ENCODE measurements around the gene GPR137. TPM values are rescaled to one million over a fixed set of nuclear protein-coding genes. Genes with fewer than 3 reads are reported as not detected.

The GPR137 gene
- total and polyA plus RNA-seq, 2 experiments from 2014 or later, result 35.7 to 37.6 TPM

GRCh38 chr11:64285885-64286800, 495 bp downstream of the GPR137 start:
- no peaks in the 10 kb centered on the region; the same call in 1 of the 2 replicates for H3K27me3 ChIP-seq (replicated peaks; ENCODE audit: insufficient read depth)
- peak; percentile 29 for DNase-seq
- H3K4me1 ChIP-seq (ENCODE audit: insufficient read depth), result no peaks in the 10 kb centered on the region
- no peak for TF ChIP-seq EZH2 (IDR thresholded peaks at IDR 0.05; ENCODE audit: insufficient read depth, poor library complexity, severe bottlenecking)
- no peak for TF ChIP-seq EZH2phosphoT487 (IDR thresholded peaks at IDR 0.05; ENCODE audit: insufficient read depth, low read depth)
- no peaks in the 10 kb centered on the region for H4K20me1 ChIP-seq (ENCODE audit: insufficient read depth)
- H2AFZ ChIP-seq, result peak overlapping the region; percentile 85
- H3K79me2 ChIP-seq (ENCODE audit: insufficient read depth), result peaks cover 38% of the 10 kb centered on the region
- 29 to 41% methylated on average over 22 to 31 of the region's 40 CpGs for WGBS, 2 experiments (ENCODE audit: low coverage in 1 of 2, low lambda C conversion rate in 2 of 2, missing lambda C conversion rate in 2 of 2)
- H3K9me3 ChIP-seq (ENCODE audit: low read depth), result no peaks in the 10 kb centered on the region
- peak overlapping the region; percentile 88 for H3K4me3 ChIP-seq
- in situ Hi-C loops (cut with MboI), result no loop called here
- 0 out of 2 replicates have a peak, but pooled peaks cover 5% of the 10 kb centered on the region for H3K36me3 ChIP-seq (ENCODE audit: low read depth)
- peak overlapping the region; percentile 97 for H3K4me2 ChIP-seq (ENCODE audit: unreplicated experiment)
- H3K9ac ChIP-seq, result peak overlapping the region; percentile 92
- H3K9me2 ChIP-seq (ENCODE audit: insufficient read depth), result no peaks in the 10 kb centered on the region
- no peaks in the 10 kb centered on the region for H3F3A ChIP-seq (ENCODE audit: insufficient read depth)
- H3K27ac ChIP-seq, result peak overlapping the region; percentile 88; the same call in 1 of the 2 replicates

GRCh38 chr11:64286801-64287159, 1.1 kb downstream of the GPR137 start:
- no peak overlapping the region for H3K4me2 ChIP-seq (ENCODE audit: unreplicated experiment)
- H3F3A ChIP-seq (ENCODE audit: insufficient read depth), result no peaks in the 10 kb centered on the region
- no peak overlapping the region for H3K27ac ChIP-seq
- 0 out of 2 replicates have a peak overlapping the region, but pooled peaks have one; percentile 92 for H3K9ac ChIP-seq
- no peaks in the 10 kb centered on the region for H3K4me1 ChIP-seq (ENCODE audit: insufficient read depth)
- no peak for TF ChIP-seq EZH2 (IDR thresholded peaks at IDR 0.05; ENCODE audit: insufficient read depth, poor library complexity, severe bottlenecking)
- no peak for TF ChIP-seq EZH2phosphoT487 (IDR thresholded peaks at IDR 0.05; ENCODE audit: insufficient read depth, low read depth)
- peak overlapping the region; percentile 88; the same call in 1 of the 2 replicates for H3K4me3 ChIP-seq
- DNase-seq, result no peak
- H2AFZ ChIP-seq, result no peak overlapping the region
- 83 to 84% methylated on average over 9 of the region's 9 CpGs for WGBS, 2 experiments (ENCODE audit: low coverage in 1 of 2, low lambda C conversion rate in 2 of 2, missing lambda C conversion rate in 2 of 2)
- in situ Hi-C loops (cut with MboI), result no loop called here
- H4K20me1 ChIP-seq (ENCODE audit: insufficient read depth), result no peaks in the 10 kb centered on the region
- no peaks in the 10 kb centered on the region for H3K9me2 ChIP-seq (ENCODE audit: insufficient read depth)
- peaks cover under 1% of the 10 kb centered on the region; the same call in 1 of the 2 replicates for H3K27me3 ChIP-seq (replicated peaks; ENCODE audit: insufficient read depth)
- no peaks in the 10 kb centered on the region for H3K9me3 ChIP-seq (ENCODE audit: low read depth)
- H3K79me2 ChIP-seq (ENCODE audit: insufficient read depth), result peaks cover 32% of the 10 kb centered on the region
- 0 out of 2 replicates have a peak, but pooled peaks cover 5% of the 10 kb centered on the region for H3K36me3 ChIP-seq (ENCODE audit: low read depth)

GRCh38 chr11:64287676-64288352, 2.2 kb downstream of the GPR137 start:
- Histone ChIP-seq H3K9me2 (ENCODE audit: insufficient read depth) (no peaks in the 10 kb centered on the region), H3K79me2 (ENCODE audit: insufficient read depth) (peaks cover 22% of the 10 kb centered on the region), H3F3A (ENCODE audit: insufficient read depth) (no peaks in the 10 kb centered on the region), H4K20me1 (ENCODE audit: insufficient read depth) (no peaks in the 10 kb centered on the region), H3K4me3 (no peak overlapping the region), H2AFZ (no peak overlapping the region), H3K36me3 (ENCODE audit: low read depth) (no peaks in the 10 kb centered on the region), H3K9ac (no peak overlapping the region), H3K4me1 (ENCODE audit: insufficient read depth) (no peaks in the 10 kb centered on the region), H3K27me3 (replicated peaks; ENCODE audit: insufficient read depth) (peaks cover 11% of the 10 kb centered on the region), H3K9me3 (ENCODE audit: low read depth) (no peaks in the 10 kb centered on the region), H3K27ac (no peak overlapping the region), H3K4me2 (ENCODE audit: unreplicated experiment) (no peak overlapping the region)
- no peak for DNase-seq
- TF ChIP-seq EZH2phosphoT487 (IDR thresholded peaks at IDR 0.05; ENCODE audit: insufficient read depth, low read depth) (no peak), EZH2 (IDR thresholded peaks at IDR 0.05; ENCODE audit: insufficient read depth, poor library complexity, severe bottlenecking) (no peak)
- 97% methylated on average over 31 to 33 of the region's 33 CpGs for WGBS, 2 experiments (ENCODE audit: low coverage in 1 of 2, low lambda C conversion rate in 2 of 2, missing lambda C conversion rate in 2 of 2)
- in situ Hi-C loops (cut with MboI), result no loop called here

- Histone ChIP-seq H3K4me2 (ENCODE audit: unreplicated experiment) (no peak overlapping the region), H3K9me3 (ENCODE audit: low read depth) (no peaks in the 10 kb centered on the region), H3K4me1 (ENCODE audit: insufficient read depth) (no peaks in the 10 kb centered on the region), H3K27me3 (replicated peaks; ENCODE audit: insufficient read depth) (peaks cover 16% of the 10 kb centered on the region), H3K27ac (no peak overlapping the region), H3K4me3 (no peak overlapping the region), H3K36me3 (ENCODE audit: low read depth) (no peaks in the 10 kb centered on the region), H2AFZ (no peak overlapping the region), H4K20me1 (ENCODE audit: insufficient read depth) (no peaks in the 10 kb centered on the region), H3K9me2 (ENCODE audit: insufficient read depth) (no peaks in the 10 kb centered on the region), H3F3A (ENCODE audit: insufficient read depth) (no peaks in the 10 kb centered on the region), H3K79me2 (ENCODE audit: insufficient read depth) (peaks cover 16% of the 10 kb centered on the region), H3K9ac (no peak overlapping the region)
- no peak for DNase-seq
- 75 to 82% methylated on average over 9 of the region's 9 CpGs for WGBS, 2 experiments (ENCODE audit: low coverage in 1 of 2, low lambda C conversion rate in 2 of 2, missing lambda C conversion rate in 2 of 2)
- TF ChIP-seq EZH2 (IDR thresholded peaks at IDR 0.05; ENCODE audit: insufficient read depth, poor library complexity, severe bottlenecking) (no peak), EZH2phosphoT487 (IDR thresholded peaks at IDR 0.05; ENCODE audit: insufficient read depth, low read depth) (no peak)
- in situ Hi-C loops (cut with MboI), result no loop called here
Observed at GRCh38 chr11:64288353-64288750, 2.7 kb downstream of the GPR137 start.

Measured in GM23248 (cell line).